Stimulated activated CD8-positive, alpha-beta memory T cell treated with anti-CD3 and anti-CD28 coated beads, Interleukin-12 subunit alpha, Interleukin-12 subunit beta, amount 100 ng/mL, for 4 hours (primary cell): Measurements from ENCODE around the gene TAS2R16.

Experiments used
- DNase-seq: peaks from one replicate; pipeline ENCODE4 v3.0.0-alpha.2; 2020; ENCODE audit warnings: low read depth

Gene TAS2R16

GRCh38 chr7:122995600-122995999 lies at the start of gene TAS2R16:
Gene TAS2R16 (minus strand): TSS chr7:122995700. CDS start chr7:122995634, 66 bp downstream.
- no peak for DNase-seq

GRCh38 chr7:123043642-123044041 lies 48.1 kb upstream of the TAS2R16 start:
- DNase-seq = no peak

GRCh38 chr7:123041101-123041500 lies 45.6 kb upstream of the TAS2R16 start:
- DNase-seq = no peak

- no peak for DNase-seq
These were observed 43.8 kb upstream of the TAS2R16 start for GRCh38 chr7:123039269-123039668.

GRCh38 chr7:123034106-123034505 lies 38.6 kb upstream of the TAS2R16 start:
- no peak for DNase-seq

DNA sequence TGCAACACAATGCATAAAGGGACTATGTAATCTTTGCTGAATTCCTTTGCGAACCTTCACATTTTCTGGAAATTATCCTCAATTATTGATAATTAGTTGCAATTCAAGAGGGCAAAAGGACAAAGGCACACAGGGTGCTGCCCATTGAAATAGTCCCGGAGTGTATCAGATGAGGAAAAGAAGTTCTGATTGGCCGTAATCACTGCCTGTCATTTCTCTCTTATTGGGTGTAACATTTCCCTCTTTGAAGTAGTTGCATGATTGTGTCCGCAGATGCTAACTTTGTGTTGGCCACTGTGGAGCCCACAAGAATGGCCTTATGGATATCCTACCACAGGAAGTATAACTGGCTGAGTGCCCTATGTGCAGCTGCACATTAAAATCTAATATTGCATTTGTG lies 35.1 kb upstream of the TAS2R16 start:
- no peak for DNase-seq

GRCh38 chr7:123028339-123028738 lies 32.8 kb upstream of the TAS2R16 start:
- no peak for DNase-seq

GRCh38 chr7:123026251-123026650 lies 30.8 kb upstream of the TAS2R16 start:
- DNase-seq = no peak

- DNase-seq = no peak
These were observed 29.7 kb upstream of the TAS2R16 start for GRCh38 chr7:123024989-123025758.

GRCh38 chr7:123023126-123023525 lies 27.6 kb upstream of the TAS2R16 start:
- no peak for DNase-seq

- no peak for DNase-seq
These were observed 27.1 kb upstream of the TAS2R16 start for GRCh38 chr7:123022576-123022975.

DNA sequence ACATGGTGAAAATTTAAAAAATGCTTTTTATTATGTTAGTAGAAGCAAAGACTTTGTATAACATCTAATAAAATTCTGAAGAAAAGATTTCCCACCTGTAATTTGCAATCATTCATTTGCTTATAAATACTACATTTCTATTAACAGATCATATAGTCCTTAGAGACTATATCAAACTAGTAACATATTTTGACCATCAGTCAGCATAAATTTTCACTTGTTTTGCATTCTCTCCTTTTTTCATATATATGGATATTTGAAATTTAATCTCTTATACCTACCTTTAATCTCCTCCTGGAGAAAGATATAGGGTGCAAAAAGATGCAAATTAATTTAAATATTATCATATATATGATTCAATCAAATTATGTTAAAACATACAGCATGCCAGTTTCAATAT lies 16.9 kb upstream of the TAS2R16 start:
- no peak for DNase-seq

DNA sequence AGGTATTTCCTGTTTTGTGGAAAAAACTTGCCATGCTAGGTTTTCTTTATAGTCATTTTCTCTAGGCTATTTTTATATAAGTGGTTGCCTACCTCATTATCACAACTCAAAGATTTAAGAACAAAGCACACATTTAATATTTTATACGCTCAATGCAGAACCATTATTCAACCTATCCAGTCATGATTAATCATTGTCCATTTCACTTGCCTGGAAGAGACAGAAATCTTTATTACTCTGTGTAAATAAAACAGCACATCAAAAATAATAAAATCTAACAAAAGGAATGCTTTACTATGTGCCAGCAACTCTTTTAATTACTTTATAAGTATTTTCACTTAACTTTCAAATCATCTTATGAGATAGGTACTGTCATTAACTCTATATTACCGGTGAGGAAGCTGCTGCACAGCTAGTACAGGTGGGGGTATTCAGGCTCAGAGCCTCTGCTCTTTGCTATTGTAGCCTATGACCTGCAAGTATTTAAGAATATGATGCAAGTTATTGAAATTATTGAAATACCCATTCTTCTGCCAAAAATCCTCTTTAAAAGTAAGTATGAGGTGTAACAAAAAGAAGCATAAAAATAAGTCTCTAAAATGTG lies 16.4 kb upstream of the TAS2R16 start:
- DNase-seq = no peak

DNA sequence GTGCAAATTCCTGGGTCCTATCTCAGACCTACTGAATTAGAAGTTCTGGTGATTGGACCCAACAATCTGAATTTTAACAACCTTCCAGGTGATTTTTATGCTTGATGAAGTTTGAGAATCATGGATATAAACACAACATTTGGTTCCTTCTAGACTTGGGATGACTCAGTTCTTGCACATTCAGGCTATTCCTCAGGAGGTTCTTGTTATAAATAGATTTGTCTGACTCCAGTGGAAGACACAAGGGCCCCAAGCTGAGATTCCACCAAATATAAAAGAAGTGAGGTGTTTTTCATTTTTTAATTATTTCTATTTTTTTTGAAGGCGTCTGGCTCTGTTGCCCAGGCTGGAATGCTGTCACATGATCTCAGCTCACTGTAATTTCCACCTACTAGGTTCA lies 9.4 kb upstream of the TAS2R16 start:
- DNase-seq = no peak

DNA sequence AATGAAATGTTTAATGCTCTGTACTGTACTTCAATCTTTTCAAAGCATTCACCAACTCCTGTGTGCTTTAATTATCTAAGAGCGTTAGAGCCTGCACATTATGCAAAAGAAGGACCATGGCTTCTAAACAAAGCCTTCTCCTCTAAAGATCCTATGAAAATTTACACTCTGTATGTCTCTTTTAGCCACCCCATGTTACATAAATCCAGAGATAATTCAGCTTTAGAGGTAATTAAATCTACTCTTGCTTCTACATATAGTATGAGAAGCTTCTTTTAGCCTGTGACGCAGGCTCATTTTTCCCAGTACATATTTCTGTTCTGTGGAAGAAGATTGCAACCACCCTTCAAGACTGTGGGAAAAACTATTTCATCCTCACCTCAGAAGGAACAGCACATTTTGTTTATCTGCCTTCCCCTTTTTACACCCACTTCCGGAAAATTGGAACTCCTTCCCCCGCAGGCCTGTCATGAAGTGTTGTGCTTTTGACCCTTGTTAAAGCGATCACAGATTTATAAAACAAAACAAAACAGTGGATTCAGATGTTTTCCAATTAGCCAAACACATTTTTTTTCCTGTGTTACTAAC lies 8.1 kb upstream of the TAS2R16 start:
- no peak for DNase-seq

DNA sequence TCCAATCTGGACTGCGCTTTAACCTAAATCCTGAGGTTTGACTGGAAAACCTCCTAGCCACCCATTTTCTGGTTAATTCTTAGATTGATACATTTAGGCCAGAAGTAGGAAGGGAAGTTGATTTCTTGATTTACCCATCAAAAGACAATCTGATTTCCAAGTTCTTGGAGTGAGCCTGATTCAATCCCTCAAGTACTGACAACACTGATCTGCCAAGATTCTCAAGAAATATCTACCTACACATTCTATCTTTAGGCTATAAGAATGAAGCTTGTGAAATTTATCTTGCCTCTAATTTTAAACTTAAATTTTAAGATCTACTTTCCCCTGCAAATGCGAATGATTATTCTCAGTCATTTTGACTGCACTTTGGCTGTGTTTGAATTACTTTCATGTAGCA lies 5.9 kb downstream of the TAS2R16 start:
- DNase-seq = no peak

DNA sequence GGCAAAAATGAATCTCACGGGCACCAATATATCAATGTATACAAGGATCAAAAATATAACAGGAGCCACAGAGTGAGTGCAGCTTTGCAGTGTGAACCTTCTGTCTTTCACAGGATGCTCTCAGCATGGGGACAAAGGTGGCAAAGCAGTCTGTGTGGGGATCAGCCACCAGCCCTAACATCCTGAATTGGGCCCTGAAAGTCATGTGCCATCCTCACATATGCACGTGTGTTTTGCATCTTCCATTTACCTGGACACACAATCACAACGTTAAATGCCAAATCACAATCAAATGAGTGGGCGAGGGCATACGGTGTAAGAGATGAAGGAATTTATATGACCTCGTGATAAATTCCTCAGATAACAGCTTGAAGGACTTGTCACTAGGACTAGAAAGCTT lies 6.5 kb downstream of the TAS2R16 start:
- DNase-seq = no peak

GRCh38 chr7:122988333-122988732 lies 7.2 kb downstream of the TAS2R16 start:
- no peak for DNase-seq

GRCh38 chr7:122987463-122987862 lies 8.0 kb downstream of the TAS2R16 start:
- DNase-seq = no peak

DNA sequence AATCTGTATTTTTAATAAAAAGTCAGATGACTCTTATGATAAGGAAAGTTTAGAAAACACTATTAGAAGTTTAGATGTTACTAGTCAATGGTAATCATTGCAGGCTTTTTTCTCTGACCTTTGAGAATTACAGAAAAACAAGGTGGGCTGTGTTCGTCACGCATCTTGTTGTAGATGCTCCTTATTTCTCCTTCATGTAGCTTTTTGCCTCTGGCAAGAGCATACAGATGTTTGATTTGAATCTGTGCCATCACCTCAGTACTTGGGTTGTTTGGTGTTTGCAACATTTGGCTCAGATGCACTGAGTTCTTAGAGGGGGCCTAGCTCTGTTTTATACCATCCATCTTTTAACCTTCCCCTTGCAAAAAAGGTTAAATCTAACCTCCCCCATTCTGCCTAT lies 11.5 kb downstream of the TAS2R16 start:
- DNase-seq = no peak

- no peak for DNase-seq
These were observed 12.2 kb downstream of the TAS2R16 start for GRCh38 chr7:122983261-122983660.

GRCh38 chr7:122975341-122975740 lies 20.2 kb downstream of the TAS2R16 start:
- DNase-seq = no peak

GRCh38 chr7:122974229-122974628 lies 21.3 kb downstream of the TAS2R16 start:
- DNase-seq = no peak

- no peak for DNase-seq
These were observed 23.4 kb downstream of the TAS2R16 start for GRCh38 chr7:122972056-122972455.
